ENCODE data around the gene AQP3.
"Not testable (repeated sequence)": the region's sequence is repeated elsewhere in the genome, so short reads cannot be mapped to it uniquely, and the experiment has no call there.

Gene AQP3

DNA sequence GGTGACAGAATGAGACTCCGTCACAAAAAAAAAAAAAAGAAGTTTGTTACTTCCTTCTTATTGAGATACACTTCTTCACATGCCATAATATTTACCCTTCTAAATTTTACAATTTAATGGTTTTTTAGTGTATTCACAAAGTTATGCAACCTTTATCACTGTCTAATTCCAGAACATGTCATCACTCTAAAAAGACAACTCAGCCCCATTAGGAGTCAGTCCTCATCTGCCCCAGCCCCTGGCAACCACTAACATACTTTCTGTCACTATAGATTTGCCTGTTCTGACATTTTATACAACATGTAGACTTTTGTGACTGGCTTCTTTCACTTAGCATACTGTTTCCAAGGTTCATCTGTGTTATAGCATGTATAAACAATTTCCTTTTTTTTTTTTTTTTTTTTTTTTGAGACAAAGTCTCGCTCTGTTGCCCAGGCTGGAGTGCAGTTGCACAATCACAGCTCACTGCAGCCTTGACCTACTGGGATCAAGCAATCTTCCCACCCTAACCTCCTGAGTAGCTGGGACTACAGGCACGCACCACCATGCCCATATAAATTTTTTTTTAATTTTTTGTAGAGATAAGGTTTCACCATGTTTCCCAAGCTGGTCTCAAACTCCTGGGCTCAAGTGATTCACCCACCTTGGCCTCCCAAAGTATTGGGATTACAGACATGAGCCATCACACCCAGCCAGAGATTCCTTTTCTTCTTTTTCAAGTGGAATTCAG lies 18.0 kb downstream of the AQP3 start:
- Histone ChIP-seq H3K36me3 (ENCODE audit: control insufficient read depth, insufficient read depth, low read length) (no peaks in the 10 kb centered on the region), H3K4me1 (ENCODE audit: control insufficient read depth, insufficient read depth, low read length) (no peaks in the 10 kb centered on the region), H3K27me3 (ENCODE audit: control insufficient read depth, insufficient read depth, low read length) (no peaks in the 10 kb centered on the region), H3K27ac (ENCODE audit: low read depth, low read length) (no peak overlapping the region), H3K9ac (ENCODE audit: low read length) (no peak overlapping the region), H3K4me3 (ENCODE audit: low read depth, low read length) (no peak overlapping the region), H3K9me3 (ENCODE audit: control insufficient read depth, insufficient read depth, low read depth, low read length) (no peaks in the 10 kb centered on the region)

DNA sequence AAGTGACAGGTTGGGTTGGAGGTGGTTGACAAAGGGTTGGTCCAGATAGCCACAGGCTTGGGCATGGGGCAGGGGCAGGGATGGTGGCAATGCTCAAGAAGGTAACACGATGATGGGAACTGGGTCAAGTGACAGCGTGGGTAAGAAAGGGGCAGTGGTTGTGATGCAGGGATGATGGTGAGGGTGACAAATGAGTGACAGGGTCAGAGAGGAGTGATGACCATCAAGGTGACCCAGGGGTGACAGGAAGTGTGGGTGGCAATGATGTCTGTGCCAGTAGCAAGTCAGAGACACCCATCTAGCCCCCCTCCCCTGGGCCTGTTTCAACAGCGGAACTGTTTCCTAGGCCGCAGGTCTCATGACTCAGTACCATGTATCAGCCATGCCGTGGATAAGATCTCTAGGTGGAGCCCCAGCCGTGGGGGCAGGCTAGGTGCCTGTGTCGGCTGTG lies 20.5 kb downstream of the AQP3 start:
- H3K9me3 ChIP-seq (ENCODE audit: control insufficient read depth, insufficient read depth, low read depth, low read length): no peaks in the 10 kb centered on the region
- H3K4me3 ChIP-seq (ENCODE audit: low read depth, low read length): no peak overlapping the region
- H3K27ac ChIP-seq (ENCODE audit: low read depth, low read length): no peak overlapping the region

DNA sequence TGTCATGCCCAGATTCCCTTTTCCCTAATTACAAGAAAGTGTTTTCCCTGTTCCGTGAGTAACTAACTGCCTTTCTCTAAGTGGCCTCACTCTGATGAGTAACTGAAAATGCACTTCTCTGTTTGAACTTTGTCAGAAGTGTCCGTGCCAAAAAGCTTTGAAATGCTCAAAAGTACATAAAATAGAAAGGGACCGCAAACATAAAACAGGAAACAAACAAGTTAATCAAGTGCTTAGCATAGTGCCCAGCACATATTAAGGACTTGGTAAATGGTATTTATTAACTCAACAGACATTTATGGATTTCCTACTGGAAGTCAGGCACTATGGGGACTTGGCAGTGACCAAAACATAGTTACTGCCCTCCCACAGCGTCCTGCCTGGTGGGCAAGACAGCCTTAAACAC lies 22.3 kb downstream of the AQP3 start:
- H3K4me1 ChIP-seq (ENCODE audit: control insufficient read depth, insufficient read depth, low read length): no peaks in the 10 kb centered on the region
- no peak overlapping the region for H3K4me3 ChIP-seq (ENCODE audit: low read depth, low read length)
- no peak overlapping the region for H3K9ac ChIP-seq (ENCODE audit: low read length)
- H3K27me3 ChIP-seq (ENCODE audit: control insufficient read depth, insufficient read depth, low read length): no peaks in the 10 kb centered on the region
- no peaks in the 10 kb centered on the region for H3K9me3 ChIP-seq (ENCODE audit: control insufficient read depth, insufficient read depth, low read depth, low read length)
- H3K36me3 ChIP-seq (ENCODE audit: control insufficient read depth, insufficient read depth, low read length): no peaks in the 10 kb centered on the region
- no peak overlapping the region for H3K27ac ChIP-seq (ENCODE audit: low read depth, low read length)

More for the DNA sequence above, 20.5 kb downstream of the AQP3 start:
- Histone ChIP-seq H3K4me1 (ENCODE audit: control insufficient read depth, insufficient read depth, low read length) (no peaks in the 10 kb centered on the region), H3K9ac (ENCODE audit: low read length) (no peak overlapping the region), H3K27me3 (ENCODE audit: control insufficient read depth, insufficient read depth, low read length) (no peaks in the 10 kb centered on the region), H3K36me3 (ENCODE audit: control insufficient read depth, insufficient read depth, low read length) (no peaks in the 10 kb centered on the region)

DNA sequence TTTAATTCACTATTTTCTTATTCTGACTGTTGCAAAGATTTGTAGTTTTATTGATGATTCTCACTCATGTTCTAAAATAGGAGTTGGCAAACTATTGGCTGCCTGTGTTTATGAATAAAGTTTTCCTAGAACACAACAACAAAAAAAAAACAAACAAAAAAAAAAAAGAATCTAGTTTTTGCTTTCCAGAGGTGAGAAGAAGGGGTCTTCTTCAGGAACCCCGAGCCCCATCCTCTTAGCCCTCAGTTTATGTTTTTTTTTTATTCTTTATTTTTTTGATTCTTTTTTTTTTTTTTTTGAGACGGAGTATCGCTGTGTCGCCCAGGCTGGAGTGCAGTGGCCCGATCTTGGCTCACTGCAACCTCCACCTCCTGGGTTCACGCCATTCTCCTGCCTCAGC lies 22.9 kb downstream of the AQP3 start:
- H3K4me1 ChIP-seq (ENCODE audit: control insufficient read depth, insufficient read depth, low read length); H3K9me3 ChIP-seq (ENCODE audit: control insufficient read depth, insufficient read depth, low read depth, low read length); H3K9ac ChIP-seq (ENCODE audit: low read length); H3K4me3 ChIP-seq (ENCODE audit: low read depth, low read length); H3K27me3 ChIP-seq (ENCODE audit: control insufficient read depth, insufficient read depth, low read length); H3K36me3 ChIP-seq (ENCODE audit: control insufficient read depth, insufficient read depth, low read length); H3K27ac ChIP-seq (ENCODE audit: low read depth, low read length): not testable (repeated sequence)

DNA sequence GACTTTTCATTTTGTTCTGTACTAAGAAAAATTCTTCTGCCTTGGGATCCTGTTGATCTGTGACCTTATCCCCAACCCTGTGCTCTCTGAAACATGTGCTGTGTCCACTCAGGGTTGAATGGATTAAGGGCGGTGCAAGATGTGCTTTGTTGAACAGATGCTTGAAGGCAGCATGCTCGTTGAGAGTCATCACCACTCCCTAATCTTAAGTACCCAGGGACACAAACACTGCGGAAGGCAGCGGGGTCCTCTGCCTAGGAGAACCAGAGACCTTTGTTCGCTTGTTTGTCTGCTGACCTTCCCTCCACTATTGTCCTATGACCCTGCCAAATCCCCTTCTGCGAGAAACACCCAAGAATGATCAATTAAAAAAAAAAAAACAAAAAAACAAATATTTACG lies 23.4 kb downstream of the AQP3 start:
- H3K4me3 ChIP-seq (ENCODE audit: low read depth, low read length); H3K9me3 ChIP-seq (ENCODE audit: control insufficient read depth, insufficient read depth, low read depth, low read length); H3K27ac ChIP-seq (ENCODE audit: low read depth, low read length); H3K9ac ChIP-seq (ENCODE audit: low read length); H3K27me3 ChIP-seq (ENCODE audit: control insufficient read depth, insufficient read depth, low read length); H3K4me1 ChIP-seq (ENCODE audit: control insufficient read depth, insufficient read depth, low read length); H3K36me3 ChIP-seq (ENCODE audit: control insufficient read depth, insufficient read depth, low read length): not testable (repeated sequence)

DNA sequence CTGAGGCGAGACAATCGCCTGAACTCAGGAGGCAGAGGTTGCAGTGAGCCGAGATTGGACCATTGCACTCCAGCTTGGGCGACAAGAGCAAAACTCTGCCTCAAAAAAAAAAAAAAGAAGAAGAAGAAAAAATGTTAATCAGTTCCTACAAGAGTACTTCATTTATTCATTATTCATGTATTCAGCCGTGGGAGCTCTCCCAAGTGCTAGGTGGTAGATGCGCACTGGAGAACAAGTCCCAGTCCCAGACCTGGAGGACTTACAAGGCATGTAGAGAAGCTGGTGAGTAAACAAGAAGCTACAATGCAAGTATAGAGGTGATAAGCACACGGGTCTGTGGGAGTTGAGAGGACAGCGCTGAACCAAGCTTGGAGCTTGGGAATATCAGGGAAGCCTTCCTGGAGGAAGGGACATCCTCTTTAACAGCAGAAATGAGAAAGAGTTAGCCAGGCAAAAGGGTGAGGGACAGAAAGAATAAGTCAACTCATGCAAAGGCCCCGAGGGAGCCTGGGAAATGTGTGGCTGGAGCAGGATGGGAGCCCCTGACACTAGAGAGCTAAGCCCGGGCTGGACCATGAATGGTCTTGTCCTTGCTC lies 27.6 kb downstream of the AQP3 start:
- Histone ChIP-seq H3K9ac (ENCODE audit: low read length) (no peak overlapping the region), H3K36me3 (ENCODE audit: control insufficient read depth, insufficient read depth, low read length) (no peaks in the 10 kb centered on the region), H3K9me3 (ENCODE audit: control insufficient read depth, insufficient read depth, low read depth, low read length) (no peaks in the 10 kb centered on the region), H3K27ac (ENCODE audit: low read depth, low read length) (no peak overlapping the region), H3K4me1 (ENCODE audit: control insufficient read depth, insufficient read depth, low read length) (peaks cover 8% of the 10 kb centered on the region; the same call in 1 of the 2 replicates), H3K4me3 (ENCODE audit: low read depth, low read length) (no peak overlapping the region), H3K27me3 (ENCODE audit: control insufficient read depth, insufficient read depth, low read length) (no peaks in the 10 kb centered on the region)

DNA sequence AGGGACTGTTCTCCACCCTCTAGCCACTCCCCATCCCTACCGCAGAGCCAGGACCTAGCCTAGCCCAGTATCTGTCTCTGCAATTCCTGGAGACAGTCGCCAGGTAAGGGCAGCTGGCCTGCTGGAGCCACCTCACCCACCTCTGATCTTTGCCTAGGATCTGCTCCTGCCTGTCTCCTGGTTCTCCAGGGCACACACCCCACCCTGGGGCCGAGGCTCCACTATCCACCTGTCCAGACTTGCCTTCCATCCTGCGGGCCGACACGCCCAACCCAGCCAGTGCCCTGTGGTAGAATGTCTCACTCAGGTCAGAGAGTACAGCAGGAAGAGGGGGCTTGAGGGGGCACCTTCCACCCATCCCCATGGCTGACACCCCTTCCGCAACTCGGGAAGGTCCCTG lies 29.3 kb downstream of the AQP3 start:
- Histone ChIP-seq H3K27me3 (ENCODE audit: control insufficient read depth, insufficient read depth, low read length) (no peaks in the 10 kb centered on the region), H3K27ac (ENCODE audit: low read depth, low read length) (no peak overlapping the region), H3K4me1 (ENCODE audit: control insufficient read depth, insufficient read depth, low read length) (peaks cover 8% of the 10 kb centered on the region; the same call in 1 of the 2 replicates), H3K9me3 (ENCODE audit: control insufficient read depth, insufficient read depth, low read depth, low read length) (no peaks in the 10 kb centered on the region), H3K9ac (ENCODE audit: low read length) (no peak overlapping the region), H3K36me3 (ENCODE audit: control insufficient read depth, insufficient read depth, low read length) (no peaks in the 10 kb centered on the region), H3K4me3 (ENCODE audit: low read depth, low read length) (no peak overlapping the region)

DNA sequence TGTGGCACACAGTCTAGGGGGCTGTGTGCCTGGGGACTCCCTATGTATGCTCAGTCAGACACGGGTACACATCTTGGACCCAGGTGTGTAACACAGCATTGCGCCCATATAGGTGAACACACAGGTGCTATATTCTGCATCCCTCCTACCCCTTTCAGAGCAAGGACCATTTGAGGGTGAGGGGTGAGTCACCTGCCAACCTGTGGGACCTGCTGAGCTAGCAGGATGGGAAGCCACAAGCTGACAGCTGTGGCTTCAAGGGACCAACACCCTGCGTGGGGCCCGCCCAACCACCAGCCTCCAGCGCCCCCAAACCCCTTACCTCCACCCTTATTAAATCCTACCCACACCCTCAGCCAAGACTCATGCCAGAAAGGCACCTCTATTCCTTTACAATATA lies 30.4 kb downstream of the AQP3 start:
- peaks cover 8% of the 10 kb centered on the region; the same call in 1 of the 2 replicates for H3K4me1 ChIP-seq (ENCODE audit: control insufficient read depth, insufficient read depth, low read length)

DNA sequence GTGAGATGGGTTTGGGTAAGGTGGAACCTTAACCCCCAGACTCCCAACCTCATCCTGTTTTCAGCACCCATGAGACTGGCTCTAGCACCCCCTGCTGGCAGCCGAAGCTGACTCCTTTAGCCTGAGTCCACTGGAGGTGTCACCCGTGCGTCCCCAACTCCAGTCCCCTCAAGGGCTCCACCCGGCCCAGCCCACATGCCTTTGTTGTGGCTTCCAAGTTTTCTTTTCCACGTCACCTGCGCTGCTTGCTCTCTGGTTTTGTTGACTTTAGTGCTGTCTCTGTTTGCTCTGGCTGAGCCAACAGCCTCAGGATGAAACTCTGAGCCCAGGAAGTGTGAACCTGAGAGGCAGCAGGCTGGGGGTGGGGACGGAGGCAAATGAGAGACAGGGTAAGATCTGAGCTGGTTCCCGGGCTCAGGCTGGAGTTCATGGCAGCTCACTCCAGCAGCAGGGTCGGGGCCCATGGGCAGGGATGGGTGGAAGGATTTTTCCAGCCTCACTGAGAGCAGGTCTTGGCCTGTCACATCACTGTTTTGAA lies 31.8 kb downstream of the AQP3 start:
- H3K9ac ChIP-seq (ENCODE audit: low read length): no peak overlapping the region
- no peak overlapping the region for H3K4me3 ChIP-seq (ENCODE audit: low read depth, low read length)
- H3K27me3 ChIP-seq (ENCODE audit: control insufficient read depth, insufficient read depth, low read length): no peaks in the 10 kb centered on the region
- H3K27ac ChIP-seq (ENCODE audit: low read depth, low read length): no peak overlapping the region
- peaks cover 8% of the 10 kb centered on the region; the same call in 1 of the 2 replicates for H3K4me1 ChIP-seq (ENCODE audit: control insufficient read depth, insufficient read depth, low read length)
- no peaks in the 10 kb centered on the region for H3K36me3 ChIP-seq (ENCODE audit: control insufficient read depth, insufficient read depth, low read length)
- no peaks in the 10 kb centered on the region for H3K9me3 ChIP-seq (ENCODE audit: control insufficient read depth, insufficient read depth, low read depth, low read length)

More for the DNA sequence above, 30.4 kb downstream of the AQP3 start:
- H3K27ac ChIP-seq (ENCODE audit: low read depth, low read length): no peak overlapping the region
- H3K4me3 ChIP-seq (ENCODE audit: low read depth, low read length): no peak overlapping the region
- H3K27me3 ChIP-seq (ENCODE audit: control insufficient read depth, insufficient read depth, low read length): no peaks in the 10 kb centered on the region
- no peaks in the 10 kb centered on the region for H3K36me3 ChIP-seq (ENCODE audit: control insufficient read depth, insufficient read depth, low read length)
- H3K9ac ChIP-seq (ENCODE audit: low read length): no peak overlapping the region
- no peaks in the 10 kb centered on the region for H3K9me3 ChIP-seq (ENCODE audit: control insufficient read depth, insufficient read depth, low read depth, low read length)

DNA sequence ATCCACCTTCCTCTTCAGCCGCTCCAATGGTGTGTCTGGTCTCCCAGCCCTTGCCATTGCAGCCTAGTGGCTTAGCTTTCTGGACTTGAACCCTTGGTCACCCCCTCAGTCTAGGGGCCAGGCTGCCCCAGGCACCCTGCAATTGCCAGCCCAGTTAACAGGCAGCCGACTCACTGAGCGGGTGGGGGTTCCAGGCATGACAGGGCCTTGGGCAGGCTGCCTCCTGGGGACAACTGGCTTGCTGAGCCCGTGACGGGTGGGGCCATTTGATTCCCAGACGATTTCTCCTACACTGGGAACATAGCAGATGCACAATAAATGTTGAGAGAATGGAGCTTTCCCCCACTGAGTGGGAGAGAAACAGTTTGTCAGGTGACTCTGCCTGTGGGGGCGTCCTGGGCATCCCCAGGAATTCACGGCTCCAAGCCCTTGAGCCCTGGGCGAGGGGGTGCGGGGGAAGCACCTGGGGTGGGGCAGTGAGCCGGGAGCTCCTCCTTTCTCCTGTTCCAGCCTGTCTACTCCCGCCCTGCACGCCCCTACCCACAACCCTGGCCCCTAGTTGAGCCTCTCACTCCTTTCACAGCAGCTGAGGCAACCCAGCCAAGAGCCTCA lies 32.4 kb downstream of the AQP3 start:
- H3K4me1 ChIP-seq (ENCODE audit: control insufficient read depth, insufficient read depth, low read length): peaks cover 8% of the 10 kb centered on the region; the same call in 1 of the 2 replicates
- H3K4me3 ChIP-seq (ENCODE audit: low read depth, low read length): no peak overlapping the region
- H3K9me3 ChIP-seq (ENCODE audit: control insufficient read depth, insufficient read depth, low read depth, low read length): no peaks in the 10 kb centered on the region
- no peak overlapping the region for H3K27ac ChIP-seq (ENCODE audit: low read depth, low read length)
- H3K9ac ChIP-seq (ENCODE audit: low read length): no peak overlapping the region
- no peaks in the 10 kb centered on the region for H3K27me3 ChIP-seq (ENCODE audit: control insufficient read depth, insufficient read depth, low read length)
- no peaks in the 10 kb centered on the region for H3K36me3 ChIP-seq (ENCODE audit: control insufficient read depth, insufficient read depth, low read length)

DNA sequence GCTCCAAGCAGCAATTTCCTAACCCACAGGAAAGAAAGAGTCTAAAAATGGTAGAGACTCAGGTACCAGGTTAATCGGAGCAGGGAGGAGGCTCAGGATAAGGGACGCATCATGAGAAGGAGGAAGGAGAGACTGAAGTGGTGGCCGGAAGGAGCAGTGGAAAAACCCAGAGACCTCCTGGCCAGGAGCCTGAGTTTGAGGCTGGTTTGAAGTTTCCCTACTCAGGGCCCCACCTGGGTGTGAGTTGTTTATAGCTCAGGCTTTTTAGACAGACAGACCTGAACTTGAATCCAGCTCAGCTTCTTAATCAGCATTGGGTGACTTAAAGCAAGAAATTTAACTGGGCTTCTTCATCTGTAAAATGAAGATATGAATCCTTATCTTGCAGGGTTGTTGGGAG lies 33.1 kb downstream of the AQP3 start:
- H3K4me1 ChIP-seq (ENCODE audit: control insufficient read depth, insufficient read depth, low read length): peaks cover 8% of the 10 kb centered on the region; the same call in 1 of the 2 replicates
- H3K9ac ChIP-seq (ENCODE audit: low read length): no peak overlapping the region
- no peak overlapping the region for H3K4me3 ChIP-seq (ENCODE audit: low read depth, low read length)
- no peaks in the 10 kb centered on the region for H3K27me3 ChIP-seq (ENCODE audit: control insufficient read depth, insufficient read depth, low read length)
- no peaks in the 10 kb centered on the region for H3K9me3 ChIP-seq (ENCODE audit: control insufficient read depth, insufficient read depth, low read depth, low read length)
- H3K27ac ChIP-seq (ENCODE audit: low read depth, low read length): no peak overlapping the region
- H3K36me3 ChIP-seq (ENCODE audit: control insufficient read depth, insufficient read depth, low read length): no peaks in the 10 kb centered on the region
